Kidney (tissue), 14 donors: ENCODE results near the gene SLC29A1. TPM values are rescaled to one million over a fixed set of nuclear protein-coding genes. Genes with fewer than 3 reads are reported as not detected.

Source experiments
- DNase-seq, 5 donors: peaks; one replicate each; pipeline ENCODE4 v3.0.0-alpha.2; 2013 to 2020
- FAIRE-seq: peaks from 2 replicates; lab custom pipeline; 2012; peaks lifted over from hg19 to GRCh38; lab: Jason Lieb, UNC
- H3K27ac ChIP-seq, 2 donors: one replicate each; pipeline ENCODE4 v1.7.0; 2013; ENCODE audit warnings: low read depth in 2 of 2, low read length in 2 of 2, inconsistent platforms in 1 of 2
- H3K27me3 ChIP-seq: one replicate; pipeline ENCODE4 v1.7.1; 2013; ENCODE audit warnings: low read length, inconsistent platforms; ENCODE audit not compliant: control insufficient read depth, insufficient read depth
- H3K36me3 ChIP-seq, 3 donors: one replicate each; pipeline versions ENCODE4 v1.7.0 to v1.7.1; 2013; ENCODE audit warnings: low read length in 3 of 3, control low read depth in 1 of 3, inconsistent platforms in 1 of 3; ENCODE audit not compliant: insufficient read depth in 3 of 3, control insufficient read depth in 2 of 3
- H3K4me1 ChIP-seq, 3 donors: one replicate each; pipeline versions ENCODE4 v1.7.0 to v1.7.1; 2013; ENCODE audit warnings: low read length in 3 of 3, inconsistent platforms in 1 of 3, low read depth in 1 of 3; ENCODE audit not compliant: control insufficient read depth in 2 of 3, insufficient read depth in 2 of 3
- H3K4me3 ChIP-seq, 3 donors: one replicate each; pipeline versions ENCODE4 v1.7.0 to v1.8.1; 2013; ENCODE audit warnings: low read length in 3 of 3, control low read depth in 1 of 3, inconsistent platforms in 1 of 3
- H3K9ac ChIP-seq, 3 donors: one replicate each; pipeline versions ENCODE4 v1.7.0 to v1.7.1; 2013; ENCODE audit warnings: low read length in 3 of 3, control low read depth in 1 of 3, inconsistent platforms in 1 of 3
- H3K9me3 ChIP-seq, 3 donors: one replicate each; pipeline versions ENCODE4 v1.7.0 to v1.7.1; 2013; ENCODE audit warnings: low read length in 3 of 3, control low read depth in 1 of 3, inconsistent platforms in 1 of 3; ENCODE audit not compliant: control insufficient read depth in 2 of 3, insufficient read depth in 1 of 3
- CTCF ChIP-seq: IDR thresholded peaks from 3 replicates; pipeline ENCODE4 v1.5.1; 2012; ENCODE audit warnings: mild to moderate bottlenecking, moderate library complexity, borderline replicate concordance; ENCODE audit not compliant: insufficient read depth; ENCODE audit errors: extremely low read depth
- intact Hi-C: fragments of 100-400 bp; cut with DNase I; formaldehyde crosslinking; loops from one replicate; pipeline ENCODE4 v1.11.1; 2022
- polyA plus RNA-seq: library from polyadenylated mRNA; stranded (reverse); fragments of 350-450 nt; fragmentation: Illumina TruSeq; extraction: RNeasy Lipid Tissue Mini Kit (QIAGEN cat#74804); gene quantifications from one replicate; pipeline ENCODE4 v1.2.3, GENCODE V29; 2014; ENCODE audit warnings: low read depth, low replicate concordance; ENCODE audit not compliant: insufficient read depth
- total RNA-seq: library from RNA; stranded (reverse); fragmentation: NEBNext Ultra II Directional; extraction: Animal tissue kit (Norgen Biotek cat#: 25700); gene quantifications from one replicate; pipeline ENCODE4 v1.2.1, GENCODE V29; 2021
- donor health status: control.
- donor health status: control.
- donor health status: control.
- donor health status: control.
- donor health status: control.
- donor health status: DM: yes; HTN: yes; CAD: no.
- donor health status: Normal renal cell carcinoma (clear cell type).

The SLC29A1 gene
- total and polyA plus RNA-seq, 2 donors from 2014 or later = 50.1 to 74.6 TPM

DNA sequence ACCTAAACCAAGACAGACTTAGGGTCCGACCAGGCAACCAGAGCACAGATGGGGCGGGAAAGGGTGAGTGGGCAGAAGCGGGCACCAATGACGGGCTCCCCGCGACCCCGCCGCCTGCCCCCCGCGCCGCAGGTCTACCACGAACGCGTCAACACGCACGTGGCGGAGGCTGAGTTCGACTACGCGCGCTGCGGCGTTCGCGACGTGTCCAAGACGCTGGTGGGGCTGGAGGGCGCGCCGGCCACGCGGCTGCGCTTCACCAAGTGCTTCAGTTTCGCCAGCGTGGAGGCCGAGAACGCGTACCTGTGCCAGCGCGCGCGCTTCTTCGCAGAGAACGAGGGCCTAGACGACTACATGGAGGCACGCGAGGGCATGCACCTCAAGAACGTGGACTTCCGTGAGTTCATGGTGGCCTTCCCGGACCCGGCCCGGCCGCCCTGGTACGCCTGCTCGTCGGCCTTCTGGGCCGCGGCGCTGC, 51.9 kb downstream of the SLC29A1 start:
- no peak for TF ChIP-seq CTCF
- Histone ChIP-seq H3K27me3 (peaks cover 2% of the 10 kb centered on the region), H3K4me1 (peaks cover 0 to 2% (median 0%) of the 10 kb centered on the region in 3 donors), H3K27ac (no peak overlapping the region), H3K36me3 (no peaks in the 10 kb centered on the region), H3K9ac (no peak overlapping the region), H3K4me3 (no peak overlapping the region), H3K9me3 (no peaks in the 10 kb centered on the region)
- intact Hi-C loops = no loop called here
- DNase-seq (no peak), FAIRE-seq (no peak)

DNA sequence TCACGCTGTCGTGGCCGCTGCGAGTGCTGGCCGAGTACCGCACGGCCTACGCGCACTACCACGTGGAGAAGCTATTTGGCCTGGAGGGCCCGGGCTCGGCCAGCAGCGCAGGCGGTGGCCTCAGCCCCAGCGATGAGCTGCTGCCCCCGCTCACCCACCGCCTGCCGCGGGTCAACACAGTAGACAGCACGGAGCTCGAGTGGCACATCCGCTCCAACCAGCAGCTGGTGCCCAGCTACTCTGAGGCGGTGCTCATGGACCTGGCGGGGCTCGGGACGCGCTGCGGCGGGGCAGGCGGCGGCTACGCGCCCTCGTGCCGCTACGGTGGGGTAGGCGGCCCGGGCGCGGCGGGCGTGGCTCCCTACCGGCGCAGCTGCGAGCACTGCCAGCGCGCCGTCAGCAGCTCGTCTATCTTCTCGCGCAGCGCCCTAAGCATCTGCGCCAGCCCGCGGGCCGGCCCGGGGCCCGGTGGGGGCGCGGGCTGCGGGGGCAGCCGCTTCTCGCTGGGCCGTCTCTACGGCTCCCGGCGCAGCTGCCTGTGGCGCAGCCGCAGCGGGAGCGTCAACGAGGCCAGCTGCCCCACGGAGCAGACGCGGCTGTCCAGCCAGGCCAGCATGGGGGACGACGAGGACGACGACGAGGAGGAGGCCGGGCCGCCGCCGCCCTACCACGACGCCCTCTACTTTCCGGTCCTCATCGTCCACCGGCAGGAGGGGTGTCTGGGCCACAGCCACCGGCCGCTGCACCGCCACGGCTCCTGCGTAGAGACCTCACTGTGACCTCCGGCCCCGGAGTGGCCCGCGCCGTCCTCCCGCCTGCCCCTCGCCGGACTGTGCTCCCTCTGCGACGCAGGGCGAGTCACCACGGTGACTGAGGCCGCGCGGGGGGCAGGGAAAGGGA, 52.6 kb downstream of the SLC29A1 start:
- Histone ChIP-seq H3K27me3 (peaks cover 2% of the 10 kb centered on the region), H3K4me1 (peaks cover 0 to 2% (median 0%) of the 10 kb centered on the region in 3 donors), H3K36me3 (no peaks in the 10 kb centered on the region), H3K27ac (no peak overlapping the region), H3K4me3 (no peak overlapping the region), H3K9me3 (no peaks in the 10 kb centered on the region), H3K9ac (no peak overlapping the region)
- intact Hi-C loops = no loop called here
- no peak for TF ChIP-seq CTCF
- DNase-seq (peak in 4 of 5 donors; percentile 43 to 62 (median 50)), FAIRE-seq (no peak)

GRCh38 chr6:44276667-44277640, 53.6 kb downstream of the SLC29A1 start:
- Histone ChIP-seq H3K27me3 (peaks cover 2% of the 10 kb centered on the region), H3K27ac (no peak overlapping the region), H3K4me1 (no peaks in the 10 kb centered on the region), H3K4me3 (no peak overlapping the region), H3K36me3 (no peaks in the 10 kb centered on the region), H3K9me3 (no peaks in the 10 kb centered on the region), H3K9ac (no peak overlapping the region)
- DNase-seq (no peak), FAIRE-seq (no peak)
- no peak for TF ChIP-seq CTCF
- intact Hi-C loops = no loop called here
